ENCODE results near the gene WDR83.
A peak's percentile ranks its signal among the peaks of the same experiment; 100 is the strongest.
"Not testable (repeated sequence)": the region's sequence is repeated elsewhere in the genome, so short reads cannot be mapped to it uniquely, and the experiment has no call there.

Gene WDR83, protein sequence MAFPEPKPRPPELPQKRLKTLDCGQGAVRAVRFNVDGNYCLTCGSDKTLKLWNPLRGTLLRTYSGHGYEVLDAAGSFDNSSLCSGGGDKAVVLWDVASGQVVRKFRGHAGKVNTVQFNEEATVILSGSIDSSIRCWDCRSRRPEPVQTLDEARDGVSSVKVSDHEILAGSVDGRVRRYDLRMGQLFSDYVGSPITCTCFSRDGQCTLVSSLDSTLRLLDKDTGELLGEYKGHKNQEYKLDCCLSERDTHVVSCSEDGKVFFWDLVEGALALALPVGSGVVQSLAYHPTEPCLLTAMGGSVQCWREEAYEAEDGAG

DNA sequence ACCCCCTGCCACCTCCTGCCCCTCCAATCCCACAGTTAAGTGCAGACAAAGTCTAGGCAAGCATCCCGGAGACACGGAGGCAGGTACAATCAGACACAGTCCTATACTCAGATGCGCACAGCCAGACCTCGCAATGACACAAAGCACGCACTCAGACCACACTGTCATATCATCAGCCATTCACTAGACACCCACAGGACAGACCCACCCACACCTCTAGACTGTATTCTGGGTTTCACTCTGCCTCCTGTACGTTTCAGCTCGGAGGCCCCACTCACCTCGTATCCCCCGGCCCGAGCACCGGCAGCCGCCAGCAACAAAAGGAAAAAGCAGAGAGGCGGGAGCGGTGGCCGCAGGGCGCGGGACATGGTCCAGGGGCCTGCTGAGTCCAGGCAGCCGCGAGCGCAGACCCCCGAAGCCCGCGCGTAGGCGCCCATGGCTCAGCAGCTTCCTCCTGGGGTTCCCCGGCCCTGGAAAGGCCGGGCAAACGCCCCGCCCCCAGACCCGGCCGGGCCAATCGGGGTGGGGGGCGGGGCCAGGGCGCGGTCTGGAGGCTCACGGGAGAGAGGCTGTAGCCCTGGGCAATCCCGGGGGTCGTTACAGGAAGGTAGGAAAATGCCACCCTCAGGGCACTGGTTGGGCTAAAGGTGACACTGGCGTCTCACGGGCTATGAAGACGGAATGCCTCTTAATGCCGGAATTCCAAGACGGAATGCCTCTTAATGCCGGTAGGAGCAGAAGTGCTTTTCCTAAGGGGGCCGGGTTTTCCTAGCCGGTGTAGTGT lies at the start of gene WDR83, which contains the start of gene MAN2B1:
Gene WDR83 (plus strand): TSS at position 543 of the 784 bp plus-strand sequence. CDS start 2,984 bp downstream, outside the sequence.
Gene MAN2B1 (minus strand): TSS at position 478 of the 784 bp plus-strand sequence. CDS start 41 bp downstream, at position 437.
- peak; percentile 78 to 85 for DNase-seq

DNA sequence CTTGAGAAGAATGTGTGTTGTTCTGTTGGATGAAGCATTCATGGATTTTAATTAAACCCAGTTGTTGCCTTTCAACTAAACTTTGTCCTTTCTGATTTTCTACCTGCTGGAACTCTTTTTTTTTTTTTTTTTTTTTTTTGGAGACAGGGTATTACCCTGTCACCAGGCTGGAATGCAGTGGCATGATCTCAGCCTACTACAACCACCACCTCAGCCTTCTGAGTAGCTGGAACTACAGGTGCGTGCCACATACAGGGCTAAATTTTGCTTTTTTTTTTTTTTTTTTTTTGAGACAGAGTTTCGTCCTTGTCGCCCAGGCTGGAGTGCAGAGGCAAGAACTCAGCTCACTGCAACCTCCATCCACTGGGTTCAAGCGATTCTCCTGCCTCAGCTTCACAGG lies 49.0 kb upstream of the WDR83 start:
- no peak for DNase-seq

DNA sequence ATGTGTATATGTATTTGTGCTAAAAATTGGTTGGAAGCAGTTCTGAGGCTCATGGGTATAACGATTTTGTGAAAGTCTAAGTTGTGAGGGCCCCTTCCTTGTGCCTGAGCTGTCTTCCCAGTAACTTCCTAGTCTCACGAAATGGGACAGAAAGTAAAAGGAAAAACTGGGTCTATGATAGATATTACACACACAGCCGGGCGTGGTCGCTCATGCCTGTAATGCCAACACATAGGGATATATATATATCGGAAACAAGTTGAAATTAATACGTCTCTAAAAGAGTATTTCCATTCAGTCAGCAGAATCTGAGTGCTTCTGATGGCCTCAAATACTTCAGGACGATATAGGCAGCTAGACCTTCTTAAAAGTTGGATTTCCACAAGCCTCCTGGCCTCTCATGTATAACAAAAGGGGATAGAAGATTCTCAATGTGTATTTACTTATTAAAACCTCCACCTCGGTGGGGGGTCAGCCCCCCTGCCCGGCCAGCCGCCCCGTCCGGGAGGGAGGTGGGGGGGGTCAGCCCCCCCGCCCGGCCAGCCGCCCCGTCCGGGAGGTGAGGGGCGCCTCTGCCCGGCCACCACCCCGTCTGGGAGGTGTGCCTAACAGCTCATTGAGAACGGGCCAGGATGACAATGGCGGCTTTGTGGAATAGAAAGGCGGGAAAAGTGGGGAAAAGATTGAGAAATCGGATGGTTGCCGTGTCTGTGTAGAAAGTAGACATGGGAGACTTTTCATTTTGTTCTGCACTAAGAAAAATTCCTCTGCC lies 45.2 kb upstream of the WDR83 start:
- not testable (repeated sequence) for DNase-seq

DNA sequence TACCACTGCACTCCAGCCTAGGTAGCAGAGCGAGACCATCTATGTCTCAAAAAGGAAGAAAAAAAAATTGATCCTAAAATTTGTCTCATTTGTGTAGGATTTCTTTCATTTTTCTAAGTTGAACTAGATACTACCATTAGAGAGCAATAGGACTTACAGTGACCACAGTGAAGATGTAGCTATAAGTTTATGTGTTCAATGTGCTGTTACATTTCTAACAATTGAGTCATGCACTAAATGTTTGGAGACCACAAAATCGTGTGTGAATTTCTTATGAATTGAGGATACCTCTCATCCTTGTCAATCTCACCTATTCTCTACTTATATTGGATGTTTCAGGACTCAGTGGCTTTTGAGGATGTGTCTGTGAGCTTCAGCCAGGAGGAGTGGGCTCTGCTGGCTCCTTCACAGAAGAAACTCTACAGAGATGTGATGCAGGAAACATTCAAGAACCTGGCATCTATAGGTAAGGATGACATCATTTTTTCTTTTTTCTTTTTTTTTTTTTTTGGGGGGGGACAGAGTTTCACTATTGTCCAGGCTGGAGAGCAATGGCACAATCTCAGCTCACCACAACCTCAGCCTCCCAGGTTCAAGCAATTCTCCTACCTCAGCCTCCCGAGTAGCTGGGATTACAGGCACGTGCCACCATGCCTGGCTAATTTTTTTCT lies 43.1 kb upstream of the WDR83 start:
- no peak for DNase-seq

DNA sequence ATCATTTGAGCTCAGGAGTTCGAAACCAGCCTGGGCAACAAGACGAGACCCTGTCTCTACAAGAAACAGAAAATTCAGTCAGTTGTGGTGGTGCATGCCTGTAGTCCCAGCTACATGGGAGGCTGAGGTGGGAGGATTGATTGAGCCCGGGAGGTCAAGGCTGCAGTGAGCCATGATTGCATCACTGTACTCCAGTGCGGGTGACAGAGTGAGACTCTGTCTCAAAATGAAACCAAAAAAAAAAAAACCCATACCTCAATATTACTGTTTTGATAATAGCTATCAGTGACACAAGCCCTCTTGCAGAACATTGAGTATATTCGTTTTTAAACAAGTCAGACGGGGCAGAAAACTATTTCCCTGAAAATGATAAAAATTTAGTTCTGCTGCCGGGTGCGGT lies 39.6 kb upstream of the WDR83 start:
- no peak for DNase-seq

DNA sequence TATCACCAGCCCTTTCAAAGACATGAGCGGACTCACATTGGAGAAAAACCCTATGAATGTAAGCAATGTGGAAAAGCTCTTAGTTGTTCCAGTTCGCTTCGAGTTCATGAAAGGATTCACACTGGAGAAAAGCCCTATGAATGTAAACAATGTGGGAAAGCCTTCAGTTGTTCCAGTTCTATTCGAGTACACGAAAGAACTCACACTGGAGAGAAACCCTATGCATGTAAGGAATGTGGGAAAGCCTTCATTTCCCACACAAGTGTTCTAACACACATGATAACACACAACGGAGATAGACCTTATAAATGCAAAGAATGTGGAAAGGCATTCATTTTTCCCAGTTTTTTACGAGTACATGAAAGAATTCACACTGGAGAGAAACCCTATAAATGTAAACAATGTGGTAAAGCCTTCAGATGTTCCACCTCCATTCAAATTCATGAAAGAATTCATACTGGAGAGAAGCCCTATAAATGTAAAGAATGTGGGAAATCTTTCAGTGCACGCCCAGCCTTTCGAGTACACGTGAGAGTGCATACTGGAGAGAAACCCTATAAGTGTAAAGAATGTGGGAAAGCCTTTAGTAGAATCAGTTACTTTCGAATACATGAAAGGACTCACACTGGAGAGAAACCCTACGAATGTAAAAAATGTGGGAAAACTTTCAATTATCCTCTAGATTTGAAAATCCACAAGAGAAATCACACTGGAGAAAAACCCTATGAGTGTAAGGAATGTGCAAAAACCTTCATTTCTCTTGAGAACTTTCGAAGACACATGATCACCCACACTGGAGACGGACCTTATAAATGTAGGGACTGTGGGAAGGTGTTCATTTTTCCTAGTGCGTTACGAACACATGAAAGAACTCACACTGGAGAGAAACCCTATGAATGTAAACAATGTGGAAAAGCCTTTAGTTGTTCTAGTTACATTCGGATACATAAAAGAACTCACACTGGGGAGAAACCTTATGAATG lies 38.3 kb upstream of the WDR83 start:
- DNase-seq: no peak

DNA sequence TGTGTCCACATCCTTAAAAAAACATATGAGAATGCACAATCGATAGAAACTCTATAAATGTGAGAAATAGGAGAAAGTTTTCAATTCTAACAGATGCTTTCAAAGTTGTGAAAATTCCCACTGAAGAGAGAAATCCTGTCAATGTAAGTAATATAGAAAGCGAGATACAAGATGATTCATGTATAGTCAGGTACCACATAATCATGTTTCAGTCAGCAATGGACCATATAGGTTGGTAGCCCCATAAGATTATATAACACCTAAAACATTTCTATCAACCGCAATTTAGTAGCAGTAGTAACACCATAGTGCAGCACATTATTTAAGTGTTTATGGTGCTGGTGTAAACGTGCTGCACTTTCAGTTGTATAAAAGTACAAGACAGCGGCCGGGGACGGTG lies 37.4 kb upstream of the WDR83 start:
- no peak for DNase-seq

DNA sequence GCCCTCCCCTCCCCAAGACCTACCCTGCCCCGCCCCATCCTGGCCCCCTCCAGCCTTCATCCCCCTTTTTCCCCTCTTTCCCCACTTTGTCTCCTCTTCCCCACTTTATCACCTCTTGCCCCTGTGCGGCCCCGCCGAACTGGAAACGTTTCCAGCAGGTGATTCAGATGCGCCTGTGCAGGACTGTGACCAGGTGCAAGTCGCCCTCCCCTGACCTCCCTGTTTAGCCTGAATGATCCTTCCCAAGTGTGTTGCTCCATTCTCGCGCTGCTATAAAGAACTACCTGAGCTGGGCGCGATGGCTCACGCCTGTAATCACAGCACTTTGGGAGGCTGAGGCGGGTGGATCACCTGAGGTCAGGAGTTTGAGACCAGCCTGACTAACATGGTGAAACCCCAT lies 30.0 kb upstream of the WDR83 start:
- DNase-seq: no peak

DNA sequence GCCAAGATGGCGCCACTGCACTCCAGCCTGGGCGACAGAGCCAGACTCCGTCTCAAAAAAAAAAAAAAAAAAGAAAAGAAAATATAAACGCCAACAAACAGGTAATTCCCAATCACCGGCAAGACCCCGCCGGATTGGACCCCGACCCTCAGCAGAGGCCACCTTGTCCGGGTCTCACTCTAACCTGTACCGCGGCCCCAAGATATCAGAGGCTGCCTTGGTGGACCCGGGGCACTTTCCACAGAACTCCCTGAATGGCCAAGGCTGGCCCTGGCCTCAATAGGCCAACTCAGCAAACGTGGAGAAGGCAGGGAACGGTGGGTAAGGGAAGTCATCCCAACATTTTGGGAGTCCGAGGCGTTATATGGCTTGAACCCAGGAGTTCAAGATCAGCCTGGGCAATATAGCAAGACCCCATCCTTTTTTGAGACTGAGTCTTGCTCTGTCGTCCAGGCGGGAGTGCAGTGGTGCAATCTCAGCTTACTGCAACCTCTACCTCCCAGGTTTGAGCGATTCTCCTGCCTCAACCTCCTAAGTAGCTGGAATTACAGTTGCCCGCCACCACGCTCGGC lies 27.9 kb upstream of the WDR83 start:
- DNase-seq: no peak

DNA sequence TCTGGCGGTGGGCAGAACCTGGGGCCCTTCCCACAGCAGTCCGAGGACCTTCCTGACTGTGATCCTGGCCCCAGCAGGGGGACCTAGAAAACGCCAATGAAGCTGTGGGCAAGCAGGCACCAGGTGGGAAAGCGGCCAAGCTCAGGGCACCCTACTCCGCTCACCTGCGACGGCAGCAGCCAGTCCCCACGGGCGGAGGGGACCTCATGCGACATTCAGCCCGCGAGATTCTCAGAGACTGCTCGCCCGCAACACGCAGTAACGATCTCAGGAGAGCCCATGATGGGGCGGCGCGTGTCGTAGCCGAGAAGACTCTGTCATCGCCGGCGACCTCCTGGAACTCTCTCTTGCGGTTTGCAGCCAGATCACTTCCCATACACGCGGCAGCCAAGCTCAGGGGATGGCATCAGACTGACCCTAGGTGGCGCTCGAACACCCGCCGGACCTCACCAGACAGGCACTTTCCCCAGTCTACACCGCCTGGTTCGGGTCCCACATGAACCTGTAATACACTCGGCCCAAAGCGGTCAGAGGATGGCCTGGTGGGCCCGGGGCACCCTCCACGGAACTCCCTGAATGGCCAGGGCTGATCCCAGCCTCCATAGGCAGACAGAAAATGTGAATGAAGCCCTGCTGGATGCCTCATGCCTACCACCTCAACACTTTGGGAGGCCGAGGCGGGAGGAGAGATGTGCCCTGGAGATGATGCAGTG lies 26.6 kb upstream of the WDR83 start:
- peak; percentile 81 to 88 for DNase-seq

DNA sequence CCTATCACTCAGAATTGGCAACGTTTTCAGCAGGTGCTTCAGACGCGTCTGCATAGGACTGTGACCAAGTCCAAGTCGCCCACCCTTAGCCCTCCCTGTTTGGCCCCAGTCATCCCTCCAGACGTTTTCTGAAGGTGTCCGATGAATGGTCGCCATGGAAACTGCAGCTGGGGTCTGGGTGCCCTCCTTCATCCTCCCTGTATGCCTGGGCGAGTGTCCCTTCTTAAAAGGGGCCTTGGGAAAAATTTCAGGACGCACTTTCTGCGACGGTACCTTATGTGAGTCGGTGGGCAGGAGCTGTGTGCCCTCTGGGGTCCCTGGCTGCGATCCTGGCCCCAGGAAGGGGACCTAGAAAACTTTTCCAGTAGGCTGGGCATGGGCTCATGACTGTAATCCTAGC lies 25.2 kb upstream of the WDR83 start:
- no peak for DNase-seq

DNA sequence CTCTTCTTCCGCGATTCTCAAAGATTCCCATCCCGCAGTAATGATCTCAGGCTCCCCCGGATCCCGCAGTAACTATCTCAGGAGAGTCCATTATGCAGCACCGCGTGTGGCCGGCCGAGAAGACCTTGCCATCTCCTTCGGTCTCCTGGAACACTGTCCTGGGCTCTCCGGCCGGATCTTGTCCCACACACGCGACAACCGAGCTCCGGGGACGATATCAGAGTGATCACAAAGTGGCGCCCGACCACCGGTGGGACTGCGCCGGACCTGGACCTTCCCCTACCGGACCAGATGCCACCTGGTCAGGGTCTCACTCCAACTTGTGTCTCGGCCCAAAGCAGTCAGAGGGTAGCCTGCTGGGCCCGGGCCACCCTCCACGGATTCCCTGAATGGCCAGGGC lies 24.1 kb upstream of the WDR83 start:
- no peak for DNase-seq

DNA sequence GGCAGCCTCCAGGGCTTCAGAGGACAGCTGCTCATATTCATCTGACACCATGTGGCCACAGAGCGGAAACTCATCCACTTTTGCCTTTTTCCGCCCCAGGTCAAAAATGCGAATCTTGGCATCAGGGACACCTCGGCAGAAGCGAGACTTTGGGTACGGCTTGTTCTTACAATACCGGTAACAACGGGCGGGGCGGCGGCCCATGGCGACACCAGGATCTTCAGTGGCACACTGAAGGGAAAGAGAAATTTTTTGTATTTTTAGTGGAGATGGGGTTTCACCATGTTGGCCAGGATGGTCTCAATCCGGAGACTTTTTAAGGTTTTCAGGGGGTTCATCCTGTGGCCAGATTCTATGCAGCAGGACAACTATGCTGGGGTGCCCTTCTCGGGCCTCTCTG lies 22.9 kb upstream of the WDR83 start:
- not testable (repeated sequence) for DNase-seq

DNA sequence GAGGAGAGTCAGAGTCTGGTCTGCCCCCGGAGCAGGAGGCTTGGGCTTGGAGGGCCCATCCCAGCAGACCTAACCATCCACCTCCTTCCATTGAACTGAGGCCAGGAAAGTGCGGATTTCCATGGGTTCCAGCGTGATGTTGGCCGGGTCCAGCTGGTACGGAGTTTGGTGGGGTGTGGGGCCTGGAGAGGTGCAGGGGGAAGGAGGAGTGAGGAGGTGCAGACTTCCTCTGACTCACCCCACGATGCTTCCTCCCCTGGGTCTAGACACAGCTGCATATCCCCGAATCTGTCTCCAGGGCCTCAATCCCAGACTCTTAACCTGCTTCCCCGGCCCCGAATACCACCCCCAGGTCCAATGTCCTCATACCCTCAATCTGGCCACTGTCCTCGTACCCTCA lies 20.1 kb upstream of the WDR83 start:
- DNase-seq: no peak

DNA sequence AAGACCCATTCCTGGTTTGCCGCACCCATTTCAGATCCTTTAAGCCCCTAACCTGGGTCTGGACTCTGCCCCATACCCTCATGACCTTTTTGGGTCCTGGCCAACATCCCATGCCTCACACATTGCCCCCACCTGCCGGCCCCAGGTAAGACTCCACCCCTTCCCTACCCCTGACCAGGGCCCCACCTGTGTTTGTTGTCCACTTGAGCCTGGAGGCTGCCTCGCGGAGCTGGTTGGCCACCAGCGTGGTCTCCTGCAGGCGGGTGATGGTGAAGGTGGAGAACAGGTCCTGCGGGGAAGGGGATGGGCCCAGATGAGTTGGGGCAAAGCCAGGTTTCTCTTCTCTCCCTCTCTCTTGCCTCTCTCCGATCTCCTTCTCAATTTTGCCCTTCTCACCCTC lies 19.6 kb upstream of the WDR83 start:
- no peak for DNase-seq

DNA sequence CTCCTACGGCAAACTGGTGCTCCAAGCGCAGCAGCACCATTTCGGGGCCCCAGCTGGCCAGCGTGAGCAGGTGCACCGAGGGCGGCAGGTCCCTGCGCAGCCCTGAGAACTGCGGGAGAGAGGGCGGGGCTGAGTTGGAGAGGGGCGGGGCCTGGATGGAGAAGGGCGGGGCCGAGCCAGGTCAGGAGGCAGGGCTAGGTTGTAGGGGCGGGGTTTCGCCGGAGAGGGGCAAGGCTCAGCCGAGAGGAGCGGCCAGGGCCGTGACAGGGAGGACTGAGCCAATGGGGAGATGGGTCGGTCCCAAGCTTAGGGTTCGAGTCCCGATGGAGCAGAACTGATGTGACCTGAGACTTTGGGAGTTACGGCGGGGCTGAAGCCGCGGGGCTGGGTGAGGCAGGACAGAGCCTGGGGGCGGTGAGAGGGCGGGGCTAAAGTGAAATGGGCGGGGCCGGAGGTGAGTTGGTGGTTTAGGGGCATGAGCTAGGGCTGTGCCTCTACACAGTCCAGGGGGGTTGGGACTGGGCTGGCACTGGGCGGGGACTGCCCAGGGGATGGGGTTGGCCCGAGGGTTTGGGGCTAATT lies 19.0 kb upstream of the WDR83 start:
- DNase-seq: peak in 1 of 2 experiments; percentile 25

DNA sequence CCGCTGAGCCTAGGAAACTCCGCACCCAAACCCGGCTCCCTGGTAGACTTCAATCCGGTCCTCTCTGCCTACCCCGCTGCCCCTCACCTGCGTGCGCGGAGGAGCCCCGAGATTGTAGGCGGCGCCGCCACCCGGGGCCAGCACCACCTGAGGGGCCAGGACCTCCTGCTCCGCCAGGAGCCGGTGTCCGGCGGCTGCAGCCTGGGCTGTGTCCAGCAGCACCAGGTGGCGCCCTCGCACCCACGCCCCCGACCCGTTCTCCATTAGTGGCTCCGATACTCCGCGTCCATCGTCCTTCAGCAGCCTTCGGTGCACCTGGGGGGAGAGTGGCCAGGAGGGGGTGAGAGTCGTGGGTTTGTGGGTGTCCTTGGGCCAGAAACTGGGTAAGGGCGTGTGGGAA lies 18.5 kb upstream of the WDR83 start:
- DNase-seq: no peak

DNA sequence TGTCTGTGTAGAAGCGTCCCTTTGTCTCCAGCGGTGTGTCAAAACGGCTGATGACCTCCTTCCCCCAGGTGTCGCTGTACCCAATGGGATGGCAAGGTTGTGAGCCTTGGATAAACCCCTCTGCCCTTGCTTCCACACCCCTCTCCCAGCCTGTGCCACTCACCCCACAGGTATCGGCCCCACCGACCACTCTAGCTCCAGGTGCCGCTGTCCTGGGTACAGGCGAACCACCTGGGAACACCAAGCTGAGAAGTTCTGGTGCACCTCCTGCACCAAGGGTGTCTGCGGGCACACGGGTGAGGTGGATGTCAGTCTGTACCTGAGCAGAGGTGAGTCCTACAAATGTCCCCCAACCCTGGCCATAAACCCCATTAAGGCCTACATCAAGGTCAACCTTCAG lies 16.7 kb upstream of the WDR83 start:
- no peak for DNase-seq

DNA sequence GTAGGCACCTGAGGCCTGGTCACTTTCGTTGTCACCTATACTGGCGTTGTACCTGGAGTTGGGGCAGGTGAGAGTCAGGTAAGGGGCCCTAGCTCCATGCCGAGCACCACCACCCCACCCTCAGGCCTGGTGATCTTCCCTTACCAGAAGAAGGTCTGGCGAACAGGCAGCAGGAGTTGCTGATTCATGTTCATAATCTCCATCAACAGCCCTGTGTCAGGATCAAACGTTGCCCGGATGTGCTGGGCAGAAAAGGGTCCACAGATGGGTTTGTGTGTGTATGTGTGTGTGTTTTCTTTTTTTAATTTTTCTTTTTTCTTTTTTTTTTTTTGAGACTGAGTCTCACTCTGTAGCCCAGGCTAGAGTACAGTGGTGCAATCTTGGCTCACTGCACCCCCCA lies 14.4 kb upstream of the WDR83 start:
- DNase-seq: no peak

DNA sequence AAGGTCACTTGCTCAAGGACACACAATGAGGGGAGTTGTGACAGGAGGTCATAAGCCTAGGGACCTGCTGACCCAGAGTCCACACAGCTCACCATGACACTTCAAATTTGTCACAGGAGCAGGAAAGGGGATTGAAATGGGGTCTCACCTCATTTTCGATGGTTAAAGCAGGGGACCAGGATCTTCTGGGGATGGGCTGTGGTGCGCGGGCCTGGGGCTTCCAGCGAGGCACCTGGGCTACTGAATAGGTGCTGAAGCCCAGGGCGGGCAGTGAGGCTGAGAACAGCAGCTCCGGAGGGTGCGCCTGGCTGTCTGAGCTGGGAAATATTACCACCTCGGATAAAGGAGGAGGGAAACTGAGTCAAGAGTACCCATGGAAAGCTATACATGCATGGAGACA lies 11.1 kb upstream of the WDR83 start:
- DNase-seq: no peak
